Activated naive CD8-positive, alpha-beta T cell (primary cell): ENCODE data around the gene ATP11A.

ENCODE experiments used
- H3K27ac Mint-ChIP-seq: one replicate; pipeline ENCODE4 v1.8.0; 2021; ENCODE audit warnings: mixed read lengths
- H3K27me3 Mint-ChIP-seq: one replicate; pipeline ENCODE4 v1.8.0; 2021; ENCODE audit warnings: mixed read lengths
- H3K36me3 Mint-ChIP-seq: one replicate; pipeline ENCODE4 v1.8.0; 2021; ENCODE audit warnings: mixed read lengths
- H3K4me1 Mint-ChIP-seq: one replicate; pipeline ENCODE4 v1.8.0; 2021; ENCODE audit warnings: low read depth, mixed read lengths
- H3K4me3 Mint-ChIP-seq: one replicate; pipeline ENCODE4 v1.8.0; 2021; ENCODE audit warnings: mild to moderate bottlenecking, mixed read lengths
- H3K9me3 Mint-ChIP-seq: one replicate; pipeline ENCODE4 v1.8.0; 2021; ENCODE audit warnings: low read depth, mixed read lengths

ATP11A gene

DNA sequence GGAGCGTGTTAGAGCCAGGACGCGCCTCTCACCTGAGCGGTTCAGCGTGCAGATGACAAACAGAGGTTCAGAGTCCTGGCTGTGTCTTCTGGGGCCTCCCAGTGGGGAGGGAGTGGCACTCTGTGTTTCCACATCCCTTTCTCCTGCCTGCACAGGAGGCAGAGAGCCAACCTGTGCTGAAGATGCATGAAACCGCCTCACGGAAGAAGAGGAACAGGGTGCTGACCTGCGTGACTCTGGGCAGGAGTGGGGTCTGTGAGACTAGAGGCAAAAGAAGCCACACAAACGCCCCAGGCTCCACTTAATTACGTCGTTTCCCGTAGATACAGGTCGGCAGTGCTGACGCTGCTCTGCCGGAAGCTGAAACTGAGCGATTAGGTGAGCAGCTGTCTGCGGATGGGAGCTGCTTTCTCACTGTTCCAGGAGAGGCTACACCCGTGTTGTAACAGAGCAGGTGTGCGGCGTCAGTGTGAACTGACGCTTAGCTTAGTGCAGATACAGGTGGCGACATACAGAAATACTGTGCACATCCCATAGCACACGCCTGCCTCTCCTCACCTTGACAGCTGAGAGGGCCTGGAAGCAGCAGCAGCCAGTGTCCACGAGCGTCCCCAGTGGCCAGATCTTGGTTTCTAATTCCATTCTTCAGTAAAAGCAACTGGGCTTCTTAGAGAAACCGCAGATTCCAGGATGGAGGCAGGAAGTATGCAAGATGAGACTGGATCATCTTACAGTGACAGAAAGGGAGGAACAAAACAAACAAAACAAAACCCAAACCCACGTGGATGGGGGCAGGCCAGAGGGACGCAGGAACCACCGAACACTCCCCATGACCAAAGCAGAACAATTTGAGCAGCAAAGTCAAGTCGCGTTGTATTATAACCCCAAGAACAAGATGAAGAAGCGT, 241.4 kb downstream of the ATP11A start:
- Mint-ChIP-seq H3K4me1 (peaks cover 7% of the 10 kb centered on the region), H3K4me3 (no peak overlapping the region), H3K9me3 (no peaks in the 10 kb centered on the region), H3K27me3 (peaks cover 27% of the 10 kb centered on the region), H3K27ac (no peak overlapping the region), H3K36me3 (no peaks in the 10 kb centered on the region)

GRCh38 chr13:112932971-112933370, 243.1 kb downstream of the ATP11A start:
- H3K27me3 Mint-ChIP-seq, result peaks cover 31% of the 10 kb centered on the region
- H3K36me3 Mint-ChIP-seq, result no peaks in the 10 kb centered on the region
- no peaks in the 10 kb centered on the region for H3K9me3 Mint-ChIP-seq
- no peak overlapping the region for H3K4me3 Mint-ChIP-seq
- peaks cover 7% of the 10 kb centered on the region for H3K4me1 Mint-ChIP-seq
- H3K27ac Mint-ChIP-seq, result no peak overlapping the region

GRCh38 chr13:112933649-112934048, 243.8 kb downstream of the ATP11A start:
- peaks cover 7% of the 10 kb centered on the region for H3K4me1 Mint-ChIP-seq
- no peak overlapping the region for H3K4me3 Mint-ChIP-seq
- H3K27ac Mint-ChIP-seq, result no peak overlapping the region

GRCh38 chr13:112934078-112934477, 244.2 kb downstream of the ATP11A start:
- Mint-ChIP-seq H3K36me3 (no peaks in the 10 kb centered on the region), H3K4me1 (peaks cover 7% of the 10 kb centered on the region), H3K9me3 (no peaks in the 10 kb centered on the region), H3K27ac (no peak overlapping the region), H3K27me3 (peaks cover 26% of the 10 kb centered on the region), H3K4me3 (no peak overlapping the region)

More at GRCh38 chr13:112933649-112934048, 243.8 kb downstream of the ATP11A start:
- Mint-ChIP-seq H3K27me3 (peaks cover 28% of the 10 kb centered on the region), H3K36me3 (no peaks in the 10 kb centered on the region), H3K9me3 (no peaks in the 10 kb centered on the region)
